Osteoblast (primary cell): ENCODE results near the gene PHACTR2. TPM values are rescaled to one million over a fixed set of nuclear protein-coding genes. Genes with fewer than 3 reads are reported as not detected.

Source experiments
- DNase-seq: peaks from one replicate; pipeline ENCODE4 v3.0.0; 2011; ENCODE audit warnings: low spot score, mixed read lengths; ENCODE audit not compliant: insufficient read length; ENCODE audit errors: missing footprints
- H2AFZ ChIP-seq: 2 replicates; pipeline ENCODE4 v1.6.0; 2011; ENCODE audit warnings: mild to moderate bottlenecking, low read length
- H3K27ac ChIP-seq: 2 replicates; pipeline ENCODE4 v1.5.1; 2011; ENCODE audit warnings: mild to moderate bottlenecking, low read depth, low read length, moderate library complexity
- H3K27me3 ChIP-seq: 2 replicates; pipeline ENCODE4 v1.6.0; 2012; ENCODE audit warnings: mild to moderate bottlenecking, control low read depth, inconsistent platforms, low read length, moderate library complexity; ENCODE audit not compliant: insufficient read depth
- H3K36me3 ChIP-seq: 2 replicates; pipeline ENCODE4 v1.5.1; 2011; ENCODE audit warnings: mild to moderate bottlenecking, low read length, control low read depth, moderate library complexity; ENCODE audit not compliant: insufficient read depth
- H3K4me1 ChIP-seq: 2 replicates; pipeline ENCODE4 v1.5.1; 2011; ENCODE audit warnings: mild to moderate bottlenecking, low read length, control low read depth, moderate library complexity; ENCODE audit not compliant: insufficient read depth
- H3K4me2 ChIP-seq: 2 replicates; pipeline ENCODE4 v1.6.0; 2011; ENCODE audit warnings: mild to moderate bottlenecking, low read length; ENCODE audit not compliant: insufficient read depth
- H3K4me3 ChIP-seq: fragments of 200-600 bp; sonication (generic); 3 replicates; pipeline ENCODE4 v1.5.1; 2012; ENCODE audit warnings: mild to moderate bottlenecking, low read length, inconsistent platforms; ENCODE audit not compliant: insufficient read depth
- H3K79me2 ChIP-seq: 2 replicates; pipeline ENCODE4 v1.6.0; 2012; ENCODE audit warnings: mild to moderate bottlenecking, low read length, control low read depth, inconsistent platforms; ENCODE audit not compliant: insufficient read depth
- H3K9me3 ChIP-seq: 2 replicates; pipeline ENCODE4 v1.5.1; 2011; ENCODE audit warnings: low read depth, low read length, control low read depth
- H4K20me1 ChIP-seq: 2 replicates; pipeline ENCODE4 v1.6.0; 2012; ENCODE audit warnings: mild to moderate bottlenecking, low read length, control low read depth; ENCODE audit not compliant: insufficient read depth
- CTCF ChIP-seq: IDR thresholded peaks from 2 replicates; pipeline ENCODE4 v1.5.1; 2011; ENCODE audit warnings: mild to moderate bottlenecking, low read depth, low read length, moderate library complexity; ENCODE audit errors: extremely low read depth
- total RNA-seq: library from RNA; depleted of rRNA; stranded (reverse); fragments of >200 nt; gene quantifications from 2 replicates; pipeline ENCODE4 v1.2.3, GENCODE V29; 2012

Gene PHACTR2
- total RNA-seq, 1 donor: 71.7 TPM

- Histone ChIP-seq H3K36me3 (no peaks in the 10 kb centered on the region), H3K27ac (peak overlapping the region; percentile 23), H3K4me2 (no peak overlapping the region), H2AFZ (no peak overlapping the region), H4K20me1 (peaks cover 12% of the 10 kb centered on the region), H3K79me2 (peaks cover 75% of the 10 kb centered on the region), H3K27me3 (no peaks in the 10 kb centered on the region), H3K9me3 (no peaks in the 10 kb centered on the region), H3K4me1 (peaks cover 26% of the 10 kb centered on the region), H3K4me3 (no peak overlapping the region)
- TF ChIP-seq CTCF: no peak
- DNase-seq: no peak
These were observed 18.4 kb downstream of the PHACTR2 start for GRCh38 chr6:143695969-143696663.

DNA sequence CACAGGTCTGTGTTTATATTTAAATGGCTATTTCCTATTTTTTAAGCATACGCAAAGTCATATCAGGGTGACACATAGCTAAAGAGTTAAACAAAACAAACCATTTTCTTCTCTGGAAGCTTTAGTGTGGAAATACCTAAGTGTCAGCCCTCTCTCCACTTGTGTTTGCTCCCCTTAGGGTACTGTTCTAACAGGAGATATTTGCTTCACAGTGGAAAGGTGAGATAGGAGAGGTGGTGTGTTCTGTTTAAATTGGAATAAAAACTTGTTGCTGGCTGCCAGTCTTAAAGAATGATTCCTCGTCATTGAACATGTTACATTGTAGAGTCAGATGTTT is 18.9 kb downstream of the PHACTR2 start:
- no peak for DNase-seq
- H3K79me2 ChIP-seq: peaks cover 74% of the 10 kb centered on the region

DNA sequence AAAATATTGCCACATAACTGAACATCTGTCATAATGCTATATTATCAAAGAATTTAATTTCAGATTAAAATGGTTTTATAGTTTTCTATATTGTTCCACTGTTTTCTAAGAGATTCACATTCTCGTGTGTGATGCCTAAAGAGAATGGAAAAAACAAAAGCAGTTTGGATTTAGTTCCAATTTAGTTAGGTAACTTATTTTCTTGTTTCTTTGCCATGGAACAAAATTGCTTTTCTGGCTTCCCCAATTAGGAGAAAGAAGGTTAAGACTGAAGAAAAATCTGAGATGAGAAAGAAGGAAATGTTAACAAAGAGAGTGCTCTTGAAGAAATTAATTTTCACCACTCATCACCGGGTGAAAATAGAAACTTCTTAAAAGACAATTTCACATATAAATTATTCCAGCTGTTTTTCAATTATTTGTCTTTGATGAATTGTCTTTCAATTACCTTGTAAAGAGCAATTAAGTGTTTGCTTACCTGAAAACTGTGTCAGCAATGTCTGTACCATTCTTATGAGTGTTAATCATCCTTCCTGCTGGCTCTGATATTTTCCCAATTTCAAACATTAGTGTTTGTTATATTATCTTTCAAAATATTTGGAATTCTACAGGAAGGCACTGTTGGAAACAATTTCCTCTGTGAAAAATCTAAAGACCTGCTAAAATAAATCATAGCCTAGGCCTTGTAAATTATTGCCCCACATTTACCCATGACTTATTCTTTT is 19.5 kb downstream of the PHACTR2 start:
- TF ChIP-seq CTCF: no peak
- DNase-seq: no peak
- Histone ChIP-seq H2AFZ (no peak overlapping the region), H3K4me3 (no peak overlapping the region), H3K79me2 (peaks cover 69% of the 10 kb centered on the region), H3K27me3 (no peaks in the 10 kb centered on the region), H3K36me3 (no peaks in the 10 kb centered on the region), H3K27ac (peak overlapping the region; percentile 23), H3K4me2 (peak overlapping the region; percentile 47), H4K20me1 (peaks cover 15% of the 10 kb centered on the region), H3K4me1 (peaks cover 24% of the 10 kb centered on the region), H3K9me3 (no peaks in the 10 kb centered on the region)

More for the DNA sequence above, 18.9 kb downstream of the PHACTR2 start:
- no peaks in the 10 kb centered on the region for H3K36me3 ChIP-seq
- TF ChIP-seq CTCF: no peak
- peaks cover 26% of the 10 kb centered on the region for H3K4me1 ChIP-seq
- H3K4me3 ChIP-seq: no peak overlapping the region
- H3K9me3 ChIP-seq: no peaks in the 10 kb centered on the region
- peak overlapping the region; percentile 47 for H3K4me2 ChIP-seq
- H4K20me1 ChIP-seq: peaks cover 14% of the 10 kb centered on the region
- no peaks in the 10 kb centered on the region for H3K27me3 ChIP-seq
- no peak overlapping the region for H2AFZ ChIP-seq
- H3K27ac ChIP-seq: peak overlapping the region; percentile 23

DNA sequence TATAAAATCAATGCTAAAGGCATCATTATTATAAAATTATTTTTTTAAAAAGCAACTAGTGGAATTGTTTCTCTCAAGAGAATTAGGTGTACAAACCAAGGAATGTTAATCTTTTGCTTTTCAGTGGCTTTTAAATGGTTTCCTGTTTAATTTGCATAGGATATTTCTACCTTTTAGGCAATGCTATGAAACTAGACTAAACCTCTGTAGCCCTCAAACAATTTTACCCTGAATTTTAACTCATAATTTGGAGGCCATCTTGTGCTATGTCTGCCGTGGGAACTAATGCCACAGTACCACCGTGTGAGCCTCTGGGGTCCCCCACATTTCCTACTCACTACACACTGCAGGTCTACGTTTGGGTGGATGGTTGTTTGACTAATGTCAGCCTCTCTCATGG is 20.6 kb downstream of the PHACTR2 start:
- no peak overlapping the region for H3K4me3 ChIP-seq
- no peaks in the 10 kb centered on the region for H3K27me3 ChIP-seq
- H3K4me2 ChIP-seq: no peak overlapping the region
- peaks cover 70% of the 10 kb centered on the region for H3K79me2 ChIP-seq
- no peak for TF ChIP-seq CTCF
- peaks cover 24% of the 10 kb centered on the region for H3K4me1 ChIP-seq
- H4K20me1 ChIP-seq: peaks cover 15% of the 10 kb centered on the region
- no peak overlapping the region for H2AFZ ChIP-seq
- no peaks in the 10 kb centered on the region for H3K36me3 ChIP-seq
- DNase-seq: no peak
- no peaks in the 10 kb centered on the region for H3K9me3 ChIP-seq
- H3K27ac ChIP-seq: no peak overlapping the region
